ENCODE measurements around the gene LRMDA. TPM values are rescaled to one million over a fixed set of nuclear protein-coding genes. Genes with fewer than 3 reads are reported as not detected.

LRMDA gene
- total and polyA plus RNA-seq, 2 of the 13 experiments (the other 11 are each of a cell fraction or from before 2014, with no cell fraction given), result 13.4 to 22.0 TPM

- TF ChIP-seq ZNF646 (CRISPR knock-in tag; IDR thresholded peaks at IDR 0.05), result no peak
- no peak for TF ChIP-seq ZNF770 (CRISPR knock-in tag; IDR thresholded peaks at IDR 0.05)
- TF ChIP-seq TARDBP (CRISPR knock-in tag; IDR thresholded peaks at IDR 0.05), result no peak
- 0 out of 2 replicates have a peak, but pooled peaks have one; percentile 33 for TF ChIP-seq SOX13 (IDR thresholded peaks at IDR 0.05)
- TF ChIP-seq SOX13 (CRISPR knock-in tag; conservative IDR thresholded peaks at IDR 0.05 in 1 of 2, IDR thresholded peaks at IDR 0.05 in 1 of 2), result peak in 1 of 2 experiments; percentile 81; a peak in 2 of 4 replicates
- peak; percentile 52; the same call in 1 of the 2 replicates for TF ChIP-seq ZNF503 (CRISPR knock-in tag; IDR thresholded peaks at IDR 0.05)
- no peak for TF ChIP-seq ZNF790 (CRISPR knock-in tag; IDR thresholded peaks at IDR 0.05; ENCODE audit: borderline replicate concordance)
- no peak for TF ChIP-seq KAT2B (IDR thresholded peaks at IDR 0.05; ENCODE audit: borderline replicate concordance, low read depth, low read length)
- no peak for TF ChIP-seq ZNF720 (CRISPR knock-in tag; IDR thresholded peaks at IDR 0.05)
- TF ChIP-seq ETV6 (CRISPR knock-in tag; conservative IDR thresholded peaks at IDR 0.05), result no peak
- TF ChIP-seq ZNF354B (CRISPR knock-in tag; IDR thresholded peaks at IDR 0.05), result no peak
- no peak for TF ChIP-seq ZSCAN9 (CRISPR knock-in tag; IDR thresholded peaks at IDR 0.05; ENCODE audit: borderline replicate concordance)
- 0 out of 2 replicates have a peak, but pooled peaks have one; percentile 30 for TF ChIP-seq NKX3-1 (CRISPR knock-in tag; IDR thresholded peaks at IDR 0.05)
- no peak for TF ChIP-seq STAT6 (CRISPR knock-in tag; IDR thresholded peaks at IDR 0.05; ENCODE audit: borderline replicate concordance)
- no peak for TF ChIP-seq ZFP37 (CRISPR knock-in tag; IDR thresholded peaks at IDR 0.05; ENCODE audit: borderline replicate concordance)
Observed at GRCh38 chr10:75495434-75496190, 64.2 kb downstream of the LRMDA start (continued).

All from HepG2 (cell line).